Hepatocyte (in vitro differentiated cells): ENCODE measurements around the gene CFAP70.

Experiments used
- EZH2phosphoT487 ChIP-seq: fragments of 200-600 bp; sonication (generic); IDR thresholded peaks from one replicate; pipeline ENCODE4 v1.6.1; 2018; ENCODE audit warnings: antibody characterized with exemption, mild to moderate bottlenecking, low read depth, moderate library complexity; ENCODE audit not compliant: unreplicated experiment, severe bottlenecking
- TF ChIP-seq, protein P1 (sequence below): fragments of 200-600 bp; sonication (generic); IDR thresholded peaks from 2 replicates; pipeline ENCODE4 v1.5.1; 2016; ENCODE audit warnings: antibody characterized with exemption, mild to moderate bottlenecking; ENCODE audit not compliant: poor library complexity

- TF ChIP-seq EZH2phosphoT487, result no peak
- TF ChIP-seq, protein P1, sequence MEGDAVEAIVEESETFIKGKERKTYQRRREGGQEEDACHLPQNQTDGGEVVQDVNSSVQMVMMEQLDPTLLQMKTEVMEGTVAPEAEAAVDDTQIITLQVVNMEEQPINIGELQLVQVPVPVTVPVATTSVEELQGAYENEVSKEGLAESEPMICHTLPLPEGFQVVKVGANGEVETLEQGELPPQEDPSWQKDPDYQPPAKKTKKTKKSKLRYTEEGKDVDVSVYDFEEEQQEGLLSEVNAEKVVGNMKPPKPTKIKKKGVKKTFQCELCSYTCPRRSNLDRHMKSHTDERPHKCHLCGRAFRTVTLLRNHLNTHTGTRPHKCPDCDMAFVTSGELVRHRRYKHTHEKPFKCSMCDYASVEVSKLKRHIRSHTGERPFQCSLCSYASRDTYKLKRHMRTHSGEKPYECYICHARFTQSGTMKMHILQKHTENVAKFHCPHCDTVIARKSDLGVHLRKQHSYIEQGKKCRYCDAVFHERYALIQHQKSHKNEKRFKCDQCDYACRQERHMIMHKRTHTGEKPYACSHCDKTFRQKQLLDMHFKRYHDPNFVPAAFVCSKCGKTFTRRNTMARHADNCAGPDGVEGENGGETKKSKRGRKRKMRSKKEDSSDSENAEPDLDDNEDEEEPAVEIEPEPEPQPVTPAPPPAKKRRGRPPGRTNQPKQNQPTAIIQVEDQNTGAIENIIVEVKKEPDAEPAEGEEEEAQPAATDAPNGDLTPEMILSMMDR, result no peak
These were observed 77.6 kb downstream of the CFAP70 start for GRCh38 chr10:73281097-73281496.
